Measurements from ENCODE around the gene GATA6.

GATA6 gene

DNA sequence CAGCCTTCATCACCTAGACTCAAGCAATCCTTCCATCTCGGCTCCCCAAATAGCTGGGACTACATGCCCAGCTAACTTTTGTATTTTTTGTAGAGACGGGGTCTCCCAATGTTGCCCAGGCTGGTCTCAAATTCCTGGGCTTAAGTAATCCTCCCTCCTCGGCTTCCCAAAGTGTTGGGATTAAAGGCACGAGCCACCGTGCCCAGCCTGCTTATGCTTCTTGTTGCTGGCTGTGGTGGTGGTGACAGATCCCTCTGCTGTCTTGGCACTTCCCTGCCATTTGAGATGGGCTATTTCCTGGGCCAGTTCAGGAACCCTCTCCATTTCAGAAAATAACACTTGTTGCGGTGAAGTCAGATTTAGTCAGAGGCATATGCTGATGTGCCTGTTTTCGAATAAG lies 28.8 kb downstream of the GATA6 start:
- Histone ChIP-seq H3K27ac (no peak overlapping the region), H3K4me1 (ENCODE audit: control insufficient read depth in 1 of 2, insufficient read depth in 1 of 2, low read depth in 1 of 2, low read length in 1 of 2) (no peaks in the 10 kb centered on the region), H3K9me3 (no peaks in the 10 kb centered on the region), H3K4me3 (ENCODE audit: low read depth in 1 of 2, low read length in 1 of 2) (no peak overlapping the region), H3K36me3 (no peaks in the 10 kb centered on the region), H3K27me3 (peaks cover 40% of the 10 kb centered on the region)
- TF ChIP-seq, protein P1, sequence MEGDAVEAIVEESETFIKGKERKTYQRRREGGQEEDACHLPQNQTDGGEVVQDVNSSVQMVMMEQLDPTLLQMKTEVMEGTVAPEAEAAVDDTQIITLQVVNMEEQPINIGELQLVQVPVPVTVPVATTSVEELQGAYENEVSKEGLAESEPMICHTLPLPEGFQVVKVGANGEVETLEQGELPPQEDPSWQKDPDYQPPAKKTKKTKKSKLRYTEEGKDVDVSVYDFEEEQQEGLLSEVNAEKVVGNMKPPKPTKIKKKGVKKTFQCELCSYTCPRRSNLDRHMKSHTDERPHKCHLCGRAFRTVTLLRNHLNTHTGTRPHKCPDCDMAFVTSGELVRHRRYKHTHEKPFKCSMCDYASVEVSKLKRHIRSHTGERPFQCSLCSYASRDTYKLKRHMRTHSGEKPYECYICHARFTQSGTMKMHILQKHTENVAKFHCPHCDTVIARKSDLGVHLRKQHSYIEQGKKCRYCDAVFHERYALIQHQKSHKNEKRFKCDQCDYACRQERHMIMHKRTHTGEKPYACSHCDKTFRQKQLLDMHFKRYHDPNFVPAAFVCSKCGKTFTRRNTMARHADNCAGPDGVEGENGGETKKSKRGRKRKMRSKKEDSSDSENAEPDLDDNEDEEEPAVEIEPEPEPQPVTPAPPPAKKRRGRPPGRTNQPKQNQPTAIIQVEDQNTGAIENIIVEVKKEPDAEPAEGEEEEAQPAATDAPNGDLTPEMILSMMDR (IDR thresholded peaks at IDR 0.05): no peak

DNA sequence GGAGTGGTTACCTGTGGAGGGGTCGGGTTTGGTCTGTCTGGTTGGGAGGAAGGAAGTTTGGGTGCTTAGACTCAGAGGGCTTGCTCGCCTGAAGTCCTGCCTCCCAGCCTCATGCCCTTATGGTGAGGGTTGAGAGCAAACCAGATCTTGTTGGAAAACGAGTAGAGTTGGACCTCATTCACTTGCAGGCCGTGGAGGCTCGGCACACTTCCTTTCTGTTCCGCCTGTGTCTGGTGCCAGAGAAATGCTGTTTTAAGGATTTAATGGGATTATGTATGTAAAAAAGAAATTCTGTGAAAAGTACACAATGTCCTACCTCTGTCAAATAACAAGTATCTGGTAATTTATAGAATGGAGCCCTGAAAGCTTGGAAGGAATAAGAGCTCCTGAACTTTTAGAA lies 29.6 kb downstream of the GATA6 start:
- Histone ChIP-seq H3K4me1 (ENCODE audit: control insufficient read depth in 1 of 2, insufficient read depth in 1 of 2, low read depth in 1 of 2, low read length in 1 of 2) (no peaks in the 10 kb centered on the region), H3K27me3 (peaks cover 38% of the 10 kb centered on the region), H3K9me3 (no peaks in the 10 kb centered on the region), H3K4me3 (ENCODE audit: low read depth in 1 of 2, low read length in 1 of 2) (no peak overlapping the region), H3K27ac (no peak overlapping the region), H3K36me3 (no peaks in the 10 kb centered on the region)
- TF ChIP-seq, protein P1 (IDR thresholded peaks at IDR 0.05): no peak

DNA sequence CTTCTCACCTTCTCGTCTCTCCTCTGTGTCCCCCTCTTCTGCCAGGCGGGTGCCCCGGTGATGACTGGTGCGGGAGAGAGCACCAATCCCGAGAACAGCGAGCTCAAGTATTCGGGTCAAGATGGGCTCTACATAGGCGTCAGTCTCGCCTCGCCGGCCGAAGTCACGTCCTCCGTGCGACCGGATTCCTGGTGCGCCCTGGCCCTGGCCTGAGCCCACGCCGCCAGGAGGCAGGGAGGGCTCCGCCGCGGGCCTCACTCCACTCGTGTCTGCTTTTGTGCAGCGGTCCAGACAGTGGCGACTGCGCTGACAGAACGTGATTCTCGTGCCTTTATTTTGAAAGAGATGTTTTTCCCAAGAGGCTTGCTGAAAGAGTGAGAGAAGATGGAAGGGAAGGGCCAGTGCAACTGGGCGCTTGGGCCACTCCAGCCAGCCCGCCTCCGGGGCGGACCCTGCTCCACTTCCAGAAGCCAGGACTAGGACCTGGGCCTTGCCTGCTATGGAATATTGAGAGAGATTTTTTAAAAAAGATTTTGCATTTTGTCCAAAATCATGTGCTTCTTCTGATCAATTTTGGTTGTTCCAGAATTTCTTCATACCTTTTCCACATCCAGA lies 31.3 kb downstream of the GATA6 start:
- no peaks in the 10 kb centered on the region for H3K9me3 ChIP-seq
- TF ChIP-seq, protein P1 (IDR thresholded peaks at IDR 0.05): no peak
- no peaks in the 10 kb centered on the region for H3K4me1 ChIP-seq (ENCODE audit: control insufficient read depth in 1 of 2, insufficient read depth in 1 of 2, low read depth in 1 of 2, low read length in 1 of 2)
- H3K36me3 ChIP-seq: no peaks in the 10 kb centered on the region
- no peak overlapping the region for H3K4me3 ChIP-seq (ENCODE audit: low read depth in 1 of 2, low read length in 1 of 2)
- no peak overlapping the region for H3K27ac ChIP-seq
- peaks cover 24% of the 10 kb centered on the region for H3K27me3 ChIP-seq

DNA sequence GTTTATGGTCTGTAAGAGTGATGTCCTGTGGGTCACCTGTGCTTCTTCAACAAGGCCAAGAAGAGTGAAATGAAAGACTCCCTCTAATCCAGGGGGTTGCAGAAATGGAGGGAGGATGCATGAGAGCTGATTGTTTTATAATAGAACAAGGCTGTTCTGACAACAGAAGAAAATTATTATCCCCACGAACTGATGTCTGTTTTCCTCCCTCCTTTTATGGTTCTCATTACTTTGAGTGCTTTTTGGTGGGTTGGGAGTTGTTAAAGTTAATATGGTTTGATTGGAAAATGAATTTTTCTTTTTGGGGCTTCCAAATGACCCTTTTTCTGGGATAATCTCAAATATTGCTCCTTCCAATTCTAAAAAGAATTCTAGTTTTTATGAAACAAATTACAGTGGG lies 33.6 kb downstream of the GATA6 start:
- TF ChIP-seq, protein P1 (IDR thresholded peaks at IDR 0.05): no peak
- Histone ChIP-seq H3K36me3 (no peaks in the 10 kb centered on the region), H3K27me3 (peaks cover 24% of the 10 kb centered on the region), H3K4me1 (ENCODE audit: control insufficient read depth in 1 of 2, insufficient read depth in 1 of 2, low read depth in 1 of 2, low read length in 1 of 2) (no peaks in the 10 kb centered on the region), H3K27ac (no peak overlapping the region), H3K9me3 (no peaks in the 10 kb centered on the region), H3K4me3 (ENCODE audit: low read depth in 1 of 2, low read length in 1 of 2) (no peak overlapping the region)

DNA sequence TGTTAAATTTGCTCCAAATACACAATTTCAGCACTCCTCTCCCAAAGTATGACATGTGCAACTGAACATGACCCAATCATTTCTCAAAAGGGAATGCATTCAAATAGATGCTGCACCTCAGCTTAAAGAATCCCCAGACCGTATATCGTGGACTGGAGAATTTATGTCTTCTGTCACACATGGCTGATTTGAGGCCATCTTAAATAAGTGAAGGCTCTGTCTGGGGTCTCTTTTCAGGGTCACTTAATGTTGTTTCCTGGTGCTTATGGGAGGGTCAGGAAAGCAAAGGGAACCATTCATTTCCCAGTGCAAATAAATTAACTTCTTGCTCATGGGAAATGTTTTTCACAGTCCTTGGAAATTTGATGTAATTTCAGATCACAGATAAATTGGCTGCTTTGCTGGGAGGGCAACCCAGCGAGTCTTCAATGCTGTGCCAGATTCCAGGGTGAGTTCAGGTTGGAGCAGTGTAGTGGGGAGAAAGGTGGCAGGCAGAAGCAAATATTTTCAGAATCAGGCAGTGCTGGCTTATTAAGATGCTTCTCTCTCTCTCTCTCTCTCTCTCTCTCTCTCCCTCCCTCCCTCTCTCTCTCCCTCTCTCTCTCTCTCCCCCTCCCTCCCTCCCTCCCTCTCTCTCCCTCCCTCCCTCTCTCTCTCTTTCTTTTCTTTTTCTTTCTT lies 34.3 kb downstream of the GATA6 start:
- no peaks in the 10 kb centered on the region for H3K9me3 ChIP-seq
- no peaks in the 10 kb centered on the region for H3K36me3 ChIP-seq
- peaks cover 18% of the 10 kb centered on the region for H3K27me3 ChIP-seq
- no peaks in the 10 kb centered on the region for H3K4me1 ChIP-seq (ENCODE audit: control insufficient read depth in 1 of 2, insufficient read depth in 1 of 2, low read depth in 1 of 2, low read length in 1 of 2)
- H3K27ac ChIP-seq: no peak overlapping the region
- no peak overlapping the region for H3K4me3 ChIP-seq (ENCODE audit: low read depth in 1 of 2, low read length in 1 of 2)
- TF ChIP-seq, protein P1 (IDR thresholded peaks at IDR 0.05): no peak

Data from neutrophil (primary cell).